Uterine smooth muscle cell (primary cell): Measurements from ENCODE around the gene SPATA20. TPM values are rescaled to one million over a fixed set of nuclear protein-coding genes. Genes with fewer than 3 reads are reported as not detected.

Experiments used
- total RNA-seq: library from RNA; depleted of rRNA; stranded (reverse); fragments of >200 nt; gene quantifications from 2 replicates; pipeline ENCODE4 v1.2.3, GENCODE V29; 2014

Gene SPATA20
- 65.1 and 85.6 TPM in 2 replicates for total RNA-seq

GRCh38 chr17:50547035-50547735, at the start of gene SPATA20:
Gene SPATA20 (plus strand): TSS chr17:50547174. CDS start chr17:50547209, 35 bp downstream.

GRCh38 chr17:50507871-50508572, 39.0 kb upstream of the SPATA20 start, which contains the start of gene MYCBPAP:
Gene MYCBPAP (plus strand): TSS chr17:50508439. CDS start chr17:50508675, 236 bp downstream.

DNA sequence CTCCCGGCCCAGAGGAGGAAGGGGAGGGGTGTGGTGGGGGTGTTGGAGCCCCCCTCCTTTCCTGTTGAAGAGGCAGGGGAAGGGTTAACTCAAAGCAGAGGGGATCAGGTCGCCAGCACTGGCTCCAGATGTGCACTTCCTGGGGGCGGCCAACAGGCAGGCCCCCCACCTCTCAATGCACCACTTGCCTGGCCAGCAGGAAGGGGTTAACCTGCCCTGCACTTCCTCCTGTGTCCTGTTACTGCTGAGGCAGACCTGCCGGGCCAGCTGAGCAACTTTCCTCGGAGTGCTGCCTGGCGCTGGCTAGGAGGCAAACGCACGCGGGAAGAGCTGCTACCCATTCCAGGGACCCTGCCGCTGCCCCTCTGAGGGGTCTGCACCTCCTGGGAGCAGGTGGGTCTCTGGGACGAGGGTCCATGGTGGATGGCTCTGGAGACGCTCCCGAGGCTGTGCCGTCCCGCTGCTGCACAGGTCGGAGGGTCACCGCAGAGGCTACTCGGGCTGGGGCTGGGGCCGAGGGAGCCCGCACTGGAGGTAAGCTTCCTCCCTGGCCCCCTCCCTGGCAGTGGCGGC, 14.4 kb upstream of the SPATA20 start, which contains the start of gene EPN3:
TSS of gene EPN3 (plus strand) at position 284 of the 573 bp plus-strand sequence. CDS start 3,822 bp downstream, outside the sequence.

DNA sequence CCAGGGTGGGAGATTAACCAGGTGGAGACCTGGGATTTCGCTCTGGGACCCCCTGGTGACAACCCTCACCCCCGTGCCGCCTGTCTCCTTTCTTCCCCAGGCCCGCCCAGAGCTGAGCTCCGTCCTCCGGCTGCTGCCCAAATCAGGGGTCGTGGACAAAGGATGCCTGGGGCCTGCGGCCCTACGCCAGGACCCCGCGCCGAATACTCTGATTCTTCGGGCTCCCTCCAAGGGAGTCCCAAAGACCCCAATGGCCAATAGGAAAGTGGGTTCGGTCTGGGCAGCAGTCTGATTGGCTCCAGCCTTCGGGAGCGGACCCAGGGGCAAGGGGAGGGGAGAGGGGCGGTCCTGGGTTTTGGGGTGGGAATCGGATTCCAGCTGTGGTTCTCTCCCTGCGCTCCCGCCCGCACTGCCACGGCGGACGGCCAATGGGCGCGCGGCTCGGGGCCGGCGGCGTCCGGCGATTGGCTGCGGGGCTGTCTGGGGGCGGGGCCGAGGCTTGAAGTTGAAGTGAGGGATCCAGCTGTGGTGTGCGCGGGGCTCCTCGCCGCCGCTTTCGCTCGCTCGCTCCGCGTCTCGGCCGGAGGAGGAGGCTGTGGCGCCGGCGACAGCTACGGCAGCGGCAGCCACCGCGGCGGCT, 13.3 kb downstream of the SPATA20 start, which contains the start of gene CACNA1G:
TSS of gene CACNA1G (plus strand) at position 531 of the 640 bp plus-strand sequence. CDS start 745 bp downstream, outside the sequence.

Other genes with a start within 250 kb of the SPATA20 start
- gene XYLT2, start 201.0 kb upstream of the SPATA20 start, total RNA-seq = 65.7 and 75.5 TPM in 2 replicates
- gene MRPL27, start 174.0 kb upstream of the SPATA20 start, total RNA-seq = 53.7 and 103 TPM in 2 replicates
- gene EME1, start 173.9 kb upstream of the SPATA20 start, total RNA-seq = 3.9 and 18.0 TPM in 2 replicates
- 169 and 297 TPM in 2 replicates for gene LRRC59, start 149.7 kb upstream of the SPATA20 start, total RNA-seq
- gene ACSF2, start 121.0 kb upstream of the SPATA20 start, total RNA-seq = 15.5 and 36.6 TPM in 2 replicates
- not detected in 2 replicates for gene CHAD, start 78.3 kb upstream of the SPATA20 start, total RNA-seq
- 29.4 and 31.2 TPM in 2 replicates for gene RSAD1, start 68.3 kb upstream of the SPATA20 start, total RNA-seq
- 1.7 and 2.0 TPM in 2 replicates for gene MYCBPAP, start 38.7 kb upstream of the SPATA20 start, total RNA-seq
- under 0.01 TPM in 1 of 2 replicates, not detected in the other for gene EPN3, start 14.4 kb upstream of the SPATA20 start, total RNA-seq
- 0.11 and 0.12 TPM in 2 replicates for gene CACNA1G, start 13.5 kb downstream of the SPATA20 start, total RNA-seq
- gene ABCC3, start 87.7 kb downstream of the SPATA20 start, total RNA-seq = 2.2 and 8.7 TPM in 2 replicates
- 31.0 and 38.3 TPM in 2 replicates for gene ANKRD40, start 160.7 kb downstream of the SPATA20 start, total RNA-seq
- gene LUC7L3, start 172.4 kb downstream of the SPATA20 start, total RNA-seq = 30.9 and 34.9 TPM in 2 replicates
- not detected in 2 replicates for gene ANKRD40CL, start 220.3 kb downstream of the SPATA20 start, total RNA-seq